ENCODE data around the gene ADAMTS17.

The ADAMTS17 gene

DNA sequence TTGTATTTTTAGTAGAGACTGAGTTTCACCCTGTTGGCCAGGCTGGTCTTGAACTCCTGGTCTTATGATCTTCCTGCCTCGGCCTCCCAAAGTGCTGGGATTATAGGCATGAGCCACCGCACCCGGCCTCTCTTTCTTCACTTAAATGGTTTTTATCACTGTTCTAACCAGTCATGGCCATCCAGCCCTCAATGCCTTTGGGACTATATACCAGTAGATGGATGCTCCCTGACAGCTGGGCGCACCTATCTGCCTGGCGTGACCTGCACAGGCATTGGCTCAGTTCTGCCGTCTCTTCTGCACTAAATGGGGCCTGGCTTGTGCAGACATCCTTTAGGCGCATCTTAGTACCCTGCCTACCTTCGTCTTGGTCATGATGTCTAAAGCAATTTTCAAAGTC, 233.4 kb downstream of the ADAMTS17 start:
- no peaks in the 10 kb centered on the region for H3K9me3 ChIP-seq (ENCODE audit: control insufficient read depth, insufficient read depth, low read length)
- no peaks in the 10 kb centered on the region for H4K20me1 ChIP-seq (ENCODE audit: control insufficient read depth, insufficient read depth, low read depth, low read length)
- no peaks in the 10 kb centered on the region for H3F3A ChIP-seq (ENCODE audit: control insufficient read depth, insufficient read depth)
- H3K79me2 ChIP-seq (ENCODE audit: control insufficient read depth, low read length), result no peaks in the 10 kb centered on the region
- H3K4me3 ChIP-seq (ENCODE audit: low read length), result no peak overlapping the region
- no peaks in the 10 kb centered on the region for H3K36me3 ChIP-seq (ENCODE audit: control insufficient read depth, low read length)
- H3K27ac ChIP-seq (ENCODE audit: low read depth, low read length), result no peak overlapping the region
- TF ChIP-seq, protein P1, sequence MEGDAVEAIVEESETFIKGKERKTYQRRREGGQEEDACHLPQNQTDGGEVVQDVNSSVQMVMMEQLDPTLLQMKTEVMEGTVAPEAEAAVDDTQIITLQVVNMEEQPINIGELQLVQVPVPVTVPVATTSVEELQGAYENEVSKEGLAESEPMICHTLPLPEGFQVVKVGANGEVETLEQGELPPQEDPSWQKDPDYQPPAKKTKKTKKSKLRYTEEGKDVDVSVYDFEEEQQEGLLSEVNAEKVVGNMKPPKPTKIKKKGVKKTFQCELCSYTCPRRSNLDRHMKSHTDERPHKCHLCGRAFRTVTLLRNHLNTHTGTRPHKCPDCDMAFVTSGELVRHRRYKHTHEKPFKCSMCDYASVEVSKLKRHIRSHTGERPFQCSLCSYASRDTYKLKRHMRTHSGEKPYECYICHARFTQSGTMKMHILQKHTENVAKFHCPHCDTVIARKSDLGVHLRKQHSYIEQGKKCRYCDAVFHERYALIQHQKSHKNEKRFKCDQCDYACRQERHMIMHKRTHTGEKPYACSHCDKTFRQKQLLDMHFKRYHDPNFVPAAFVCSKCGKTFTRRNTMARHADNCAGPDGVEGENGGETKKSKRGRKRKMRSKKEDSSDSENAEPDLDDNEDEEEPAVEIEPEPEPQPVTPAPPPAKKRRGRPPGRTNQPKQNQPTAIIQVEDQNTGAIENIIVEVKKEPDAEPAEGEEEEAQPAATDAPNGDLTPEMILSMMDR (IDR thresholded peaks at IDR 0.05; ENCODE audit: low read depth, low read length, poor library complexity, severe bottlenecking), result no peak
- no peak for TF ChIP-seq EZH2phosphoT487 (IDR thresholded peaks at IDR 0.05; ENCODE audit: borderline replicate concordance, low read length)
- no peaks in the 10 kb centered on the region for H3K9me2 ChIP-seq (replicated peaks; ENCODE audit: control insufficient read depth, low read length)
- no peaks in the 10 kb centered on the region for H3K4me1 ChIP-seq (ENCODE audit: control insufficient read depth, low read length)
- no peak overlapping the region for H3K4me2 ChIP-seq (ENCODE audit: low read length)
- no peaks in the 10 kb centered on the region for H3K27me3 ChIP-seq (ENCODE audit: control insufficient read depth, low read length)

DNA sequence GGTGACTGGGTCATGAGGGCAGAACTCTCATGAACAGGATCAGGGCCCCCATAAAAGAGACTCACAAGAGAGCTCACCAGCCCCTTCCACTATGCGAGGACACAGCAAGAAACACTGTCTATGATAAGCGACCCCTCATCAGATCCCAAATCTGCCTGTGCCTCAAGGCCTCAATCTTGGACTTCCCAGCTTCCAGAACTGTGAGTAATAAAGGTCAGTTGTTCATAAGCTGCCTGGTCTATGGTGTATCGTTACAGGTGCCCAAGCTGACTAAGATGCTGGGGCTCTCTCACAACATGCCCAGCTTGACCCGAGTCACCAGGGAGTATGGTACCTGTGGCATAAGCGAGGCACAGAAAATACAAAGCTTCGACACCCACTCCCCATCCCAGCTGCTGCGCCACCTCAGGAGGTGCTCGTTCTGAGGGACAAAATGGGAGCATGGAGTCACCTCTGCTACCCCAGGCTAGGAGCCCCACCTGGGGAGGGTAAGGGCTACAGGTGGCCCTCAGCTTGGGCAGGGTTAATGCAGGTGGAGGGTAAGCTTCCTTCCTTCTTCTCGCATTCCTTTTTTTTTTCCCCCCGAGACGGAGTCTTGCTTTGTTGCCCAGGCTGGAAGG, 234.1 kb downstream of the ADAMTS17 start:
- Histone ChIP-seq H3K4me2 (ENCODE audit: low read length) (no peak overlapping the region), H3K27ac (ENCODE audit: low read depth, low read length) (no peak overlapping the region), H3K4me3 (ENCODE audit: low read length) (no peak overlapping the region), H3K9me2 (replicated peaks; ENCODE audit: control insufficient read depth, low read length) (no peaks in the 10 kb centered on the region), H3K36me3 (ENCODE audit: control insufficient read depth, low read length) (no peaks in the 10 kb centered on the region), H3K9me3 (ENCODE audit: control insufficient read depth, insufficient read depth, low read length) (no peaks in the 10 kb centered on the region), H4K20me1 (ENCODE audit: control insufficient read depth, insufficient read depth, low read depth, low read length) (no peaks in the 10 kb centered on the region), H3K4me1 (ENCODE audit: control insufficient read depth, low read length) (no peaks in the 10 kb centered on the region), H3K79me2 (ENCODE audit: control insufficient read depth, low read length) (no peaks in the 10 kb centered on the region), H3F3A (ENCODE audit: control insufficient read depth, insufficient read depth) (no peaks in the 10 kb centered on the region), H3K27me3 (ENCODE audit: control insufficient read depth, low read length) (no peaks in the 10 kb centered on the region)
- TF ChIP-seq, protein P1 (IDR thresholded peaks at IDR 0.05; ENCODE audit: low read depth, low read length, poor library complexity, severe bottlenecking), result no peak
- no peak for TF ChIP-seq EZH2phosphoT487 (IDR thresholded peaks at IDR 0.05; ENCODE audit: borderline replicate concordance, low read length)

DNA sequence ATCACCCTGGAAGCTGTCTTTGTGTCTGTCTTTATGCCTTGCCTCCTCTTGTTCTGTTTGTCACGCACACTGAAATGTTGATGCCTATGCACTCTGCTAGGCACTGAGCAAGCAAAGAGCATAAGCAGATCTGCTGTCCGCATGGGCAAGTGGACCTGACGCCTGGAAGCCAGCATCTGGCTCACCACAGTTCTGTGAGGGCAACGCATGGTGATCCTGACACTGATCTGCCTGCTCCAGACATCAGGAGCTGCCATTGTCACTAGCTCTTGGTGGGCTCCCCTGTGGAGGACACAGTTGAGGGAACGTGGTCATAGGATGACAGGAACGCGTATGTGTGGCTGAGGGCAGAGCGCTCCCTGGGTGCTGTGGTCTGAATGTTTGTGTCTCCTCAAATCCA, 234.6 kb downstream of the ADAMTS17 start:
- Histone ChIP-seq H3K36me3 (ENCODE audit: control insufficient read depth, low read length) (no peaks in the 10 kb centered on the region), H3K27me3 (ENCODE audit: control insufficient read depth, low read length) (no peaks in the 10 kb centered on the region), H3K4me2 (ENCODE audit: low read length) (no peak overlapping the region), H4K20me1 (ENCODE audit: control insufficient read depth, insufficient read depth, low read depth, low read length) (no peaks in the 10 kb centered on the region), H3K4me1 (ENCODE audit: control insufficient read depth, low read length) (no peaks in the 10 kb centered on the region), H3K9me3 (ENCODE audit: control insufficient read depth, insufficient read depth, low read length) (no peaks in the 10 kb centered on the region), H3K4me3 (ENCODE audit: low read length) (no peak overlapping the region), H3K9me2 (replicated peaks; ENCODE audit: control insufficient read depth, low read length) (no peaks in the 10 kb centered on the region), H3K79me2 (ENCODE audit: control insufficient read depth, low read length) (no peaks in the 10 kb centered on the region), H3F3A (ENCODE audit: control insufficient read depth, insufficient read depth) (no peaks in the 10 kb centered on the region), H3K27ac (ENCODE audit: low read depth, low read length) (no peak overlapping the region)
- TF ChIP-seq, protein P1 (IDR thresholded peaks at IDR 0.05; ENCODE audit: low read depth, low read length, poor library complexity, severe bottlenecking), result no peak
- no peak for TF ChIP-seq EZH2phosphoT487 (IDR thresholded peaks at IDR 0.05; ENCODE audit: borderline replicate concordance, low read length)

Data from DOHH2 (cell line).